T47D (cell line): ENCODE measurements around the gene KRT33B.

ENCODE experiments used
- DNase-seq, 2 experiments: peaks; one replicate each; pipeline versions ENCODE4 v3.0.0 to v3.0.0-alpha.2; 2011 to 2012; ENCODE audit warnings: low read depth in 1 of 2, low spot score in 1 of 2
- JUND ChIP-seq: IDR thresholded peaks from 2 replicates; pipeline ENCODE4 v1.6.1; 2012; ENCODE audit warnings: low read depth
- in situ Hi-C: cut with HindIII; loops from 2 replicates; pipeline ENCODE4 v1.10.0; 2016; ENCODE audit warnings: low sequenced_read_pairs, low pct_unique_long_range_greater_than_20kb

Gene KRT33B

DNA sequence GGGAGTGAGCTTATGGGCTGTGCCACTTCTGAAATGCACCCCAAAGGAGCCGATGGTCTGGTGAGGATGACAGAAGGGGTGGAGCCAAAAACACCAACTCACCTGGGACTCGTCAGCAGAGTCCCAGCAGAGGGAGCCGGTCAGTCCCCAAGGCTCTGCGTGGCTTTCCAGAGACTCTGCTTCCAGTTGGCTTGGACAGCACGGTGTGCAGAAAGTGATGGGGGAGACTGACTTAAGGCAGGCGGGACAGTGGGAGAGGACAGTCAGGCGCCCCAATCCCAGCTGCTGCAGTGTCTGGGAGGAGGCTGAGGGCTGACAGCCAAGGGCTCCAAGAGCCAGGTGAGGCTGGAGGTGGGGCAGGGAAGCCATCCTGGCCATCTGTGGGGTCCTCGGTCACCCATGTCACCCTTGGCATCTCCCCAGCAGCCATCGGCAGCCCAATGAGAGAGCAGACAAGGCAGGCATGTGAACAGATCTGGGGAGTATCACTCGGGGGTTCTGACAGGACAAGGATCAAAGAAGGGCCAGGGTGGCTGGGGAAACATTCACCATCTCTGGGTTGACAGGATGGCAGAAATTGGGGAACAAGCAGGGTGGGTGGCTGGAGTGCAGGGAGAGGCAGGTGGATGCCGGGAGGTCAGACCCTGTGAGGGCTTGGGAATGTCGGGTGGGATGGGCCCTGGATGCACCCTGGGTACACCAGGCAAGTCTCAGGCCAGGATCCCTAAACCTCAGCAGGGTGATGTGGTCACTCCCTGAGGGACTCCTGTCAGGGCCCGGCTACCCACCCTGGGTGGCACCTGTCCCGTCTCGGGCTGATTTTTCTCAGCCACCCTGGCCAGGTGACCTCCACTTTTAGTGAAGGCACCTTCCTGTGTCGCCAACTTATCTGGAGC is 45.2 kb downstream of the KRT33B start:
- in situ Hi-C loops = no loop called here
- TF ChIP-seq JUND = no peak
- DNase-seq = peak; percentile 79 to 94

DNA sequence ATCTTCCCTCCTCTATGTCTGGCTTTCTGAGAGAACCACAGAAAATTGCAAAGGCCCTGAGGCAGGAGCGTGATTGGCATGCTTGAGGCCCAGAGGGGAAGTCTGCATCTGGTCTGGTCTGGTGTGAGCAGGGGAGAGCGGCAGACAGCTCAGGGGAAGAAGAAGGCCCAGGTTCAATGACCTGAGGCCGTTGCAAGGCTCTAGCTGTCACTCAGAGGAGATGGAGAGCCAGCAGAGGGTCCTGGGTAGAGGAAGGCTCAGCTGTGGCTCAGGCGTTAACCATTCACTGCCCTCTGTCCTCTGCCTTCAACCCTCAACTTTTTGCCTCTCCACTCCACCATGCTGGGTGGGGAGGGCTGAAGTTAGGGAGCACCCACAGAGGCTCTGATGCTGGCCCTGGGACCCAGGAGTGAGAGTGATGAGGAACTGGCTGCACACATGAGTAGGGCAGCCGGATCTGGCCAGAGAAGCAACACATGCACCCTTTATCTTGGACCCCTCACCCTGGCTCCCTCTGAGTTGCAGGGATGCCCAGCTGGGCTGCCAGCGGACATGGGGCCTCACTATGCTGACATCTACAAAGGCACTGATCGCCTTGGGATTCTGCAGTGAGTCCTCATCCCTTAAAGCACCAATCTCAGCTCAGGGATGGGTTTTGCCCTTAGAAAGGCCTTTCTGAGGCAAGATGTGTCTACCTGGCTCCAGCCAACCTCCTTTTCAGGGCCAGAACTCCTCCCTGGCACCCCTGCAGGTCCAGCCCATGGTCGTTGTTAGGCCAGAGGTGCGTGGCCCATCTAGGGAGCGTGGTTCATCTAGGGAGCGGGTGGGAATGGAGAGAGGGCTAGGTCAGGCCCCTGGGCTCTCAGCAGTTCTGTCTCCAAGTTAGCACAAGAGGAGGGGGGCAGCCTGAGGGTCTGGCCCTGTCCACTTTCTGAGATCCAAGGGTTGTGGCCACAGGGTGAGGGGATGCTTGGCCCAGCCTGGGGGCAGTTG is 46.4 kb downstream of the KRT33B start:
- no peak for DNase-seq
- no peak for TF ChIP-seq JUND
- in situ Hi-C loops = no loop called here

DNA sequence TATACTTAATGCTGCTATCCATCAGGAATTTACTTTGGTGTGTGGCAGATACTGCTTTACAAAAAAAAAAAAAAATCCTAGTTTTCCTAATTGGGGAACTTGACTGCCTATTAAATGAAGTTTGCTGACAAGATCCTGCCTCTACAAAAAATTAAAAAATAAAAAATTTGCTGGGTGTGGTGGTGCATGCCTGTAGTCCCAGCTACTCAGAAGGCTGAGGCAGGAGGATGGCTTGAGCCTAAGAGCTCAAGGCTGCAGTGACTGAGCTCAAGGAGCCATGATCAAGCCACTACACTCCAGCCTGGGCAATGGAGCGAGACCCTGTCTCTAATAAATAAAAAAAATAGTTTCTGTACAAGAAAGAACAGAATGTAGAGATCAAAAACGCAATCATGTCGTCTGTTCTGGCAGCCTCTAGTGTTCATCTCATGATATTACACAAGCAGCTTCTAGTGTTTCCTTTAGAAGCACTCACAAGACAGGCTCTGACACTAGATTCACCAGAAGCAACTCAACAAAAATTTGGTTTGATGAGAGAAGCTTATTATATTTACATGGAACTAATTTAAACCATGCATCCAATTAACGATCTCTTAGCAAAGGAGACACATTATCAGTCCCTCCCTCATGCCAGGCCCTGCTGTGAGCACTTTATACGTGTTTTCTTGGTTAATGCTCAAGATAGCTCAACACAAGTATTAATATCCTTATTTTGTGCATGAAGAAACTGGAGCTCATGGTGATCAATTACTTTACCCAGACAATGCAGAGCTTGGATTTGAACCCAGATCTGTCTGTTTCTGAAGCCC is 47.3 kb downstream of the KRT33B start:
- DNase-seq = peak; percentile 32 to 84
- no peak for TF ChIP-seq JUND
- in situ Hi-C loops = no loop called here

DNA sequence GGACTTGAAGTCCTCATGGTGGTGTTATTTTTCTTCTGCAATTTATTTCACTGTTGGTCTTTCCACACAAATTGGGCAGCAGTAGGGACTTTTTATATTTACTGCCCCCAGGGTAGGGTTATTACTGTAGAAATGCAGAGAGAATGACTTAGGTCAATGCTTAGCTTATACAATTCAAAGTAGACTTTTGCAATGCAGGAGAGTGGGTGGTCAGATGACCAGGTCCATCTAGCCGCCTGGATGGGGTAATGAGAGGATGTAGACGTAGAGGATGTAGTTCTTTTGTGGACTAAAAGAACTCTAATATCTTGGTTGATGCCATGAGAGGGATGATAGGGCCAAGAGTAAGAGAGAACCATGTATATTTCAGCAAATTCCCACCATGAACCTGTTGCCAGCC is 51.4 kb downstream of the KRT33B start:
- no peak for TF ChIP-seq JUND

DNA sequence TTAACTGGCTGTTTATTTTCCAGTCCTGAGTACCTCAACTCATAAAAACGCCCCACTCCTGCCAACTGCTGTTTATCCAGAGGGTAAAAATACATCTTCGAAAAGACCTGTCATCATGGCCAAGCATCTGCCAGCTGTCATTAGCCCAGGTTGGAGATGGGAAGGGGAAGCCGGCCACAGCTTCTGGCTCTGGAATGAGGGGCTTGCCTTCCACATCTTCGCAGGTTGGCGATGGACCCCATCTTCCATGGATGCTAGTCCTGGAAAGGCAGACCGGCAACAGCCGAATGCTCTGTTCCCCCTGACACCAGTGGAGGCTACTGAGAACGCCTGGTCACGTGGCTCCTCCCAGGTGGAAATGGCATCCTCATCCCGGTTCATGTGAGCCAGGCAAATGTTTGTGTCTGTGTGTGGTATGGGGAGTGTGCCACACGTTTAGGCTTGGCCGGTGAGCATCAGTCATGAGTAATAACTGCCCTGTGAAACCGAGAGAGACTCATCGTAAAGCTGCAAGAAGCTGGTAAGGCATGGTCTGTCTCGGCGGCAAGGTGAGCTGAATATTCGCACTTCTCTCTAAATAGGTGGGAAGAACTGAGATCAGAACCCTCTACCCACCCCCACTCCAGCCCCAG is 53.7 kb downstream of the KRT33B start:
- DNase-seq = no peak
- in situ Hi-C loops = no loop called here
- TF ChIP-seq JUND = no peak

More for the DNA sequence above, 51.4 kb downstream of the KRT33B start:
- DNase-seq = no peak
- in situ Hi-C loops = no loop called here

DNA sequence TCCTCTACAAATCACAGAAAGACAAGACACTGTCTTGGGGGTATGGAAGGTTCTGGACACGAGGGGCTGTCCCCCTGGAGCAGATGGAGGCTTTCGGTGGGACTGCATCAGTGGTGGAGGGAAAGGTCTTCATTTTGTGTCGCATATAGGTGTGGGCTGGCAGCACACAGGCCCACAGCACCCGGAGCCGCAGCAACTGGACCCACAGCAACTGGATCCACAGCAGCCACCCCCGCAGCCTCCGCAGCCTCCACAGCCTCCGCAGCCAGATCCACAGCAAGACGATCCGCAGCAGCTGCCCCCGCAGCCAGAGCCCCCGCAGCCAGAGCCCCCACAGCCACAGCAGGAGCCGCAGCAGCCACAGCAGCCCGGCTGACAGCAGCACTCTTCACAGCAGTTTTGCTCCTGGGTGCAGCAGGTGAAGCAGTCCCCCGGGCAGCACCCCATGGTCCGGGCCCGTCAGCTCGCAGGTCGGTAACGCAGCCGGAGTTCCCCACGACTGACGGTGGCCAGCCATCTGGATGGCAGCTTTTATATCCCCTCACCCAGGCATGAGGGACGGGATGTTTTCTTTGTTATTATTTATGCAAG is 54.3 kb downstream of the KRT33B start, which contains the start of gene KRTAP17-1:
Gene KRTAP17-1 (minus strand): TSS at position 507 of the 591 bp plus-strand sequence. CDS start 60 bp downstream, at position 447.
- DNase-seq = no peak
- no peak for TF ChIP-seq JUND
- in situ Hi-C loops = no loop called here
